ENCODE results near the gene AARS2. TPM values are rescaled to one million over a fixed set of nuclear protein-coding genes. Genes with fewer than 3 reads are reported as not detected.

AARS2 gene
- total RNA-seq, 1 experiment from 2014 or later: 11.6 TPM

GRCh38 chr6:44272999-44273566 lies 40.1 kb downstream of the AARS2 start:
- POLR2A ChIA-PET (ENCODE audit: unreplicated experiment): no interaction called here

GRCh38 chr6:44272529-44272928 lies 40.6 kb downstream of the AARS2 start:
- Histone ChIP-seq H3K4me2 (no peak overlapping the region), H2AFZ (no peak overlapping the region), H3K4me3 (no peak overlapping the region), H3K27ac (no peak overlapping the region), H3K79me2 (ENCODE audit: low read depth) (no peaks in the 10 kb centered on the region), H3K27me3 (ENCODE audit: insufficient read depth, low read depth) (no peaks in the 10 kb centered on the region; the same call in 1 of the 2 replicates), H3K36me3 (ENCODE audit: low read depth) (no peaks in the 10 kb centered on the region), H3K4me1 (replicated peaks; ENCODE audit: insufficient read depth) (no peaks in the 10 kb centered on the region), H3K9me2 (ENCODE audit: insufficient read depth) (no peaks in the 10 kb centered on the region), H4K20me1 (ENCODE audit: insufficient read depth) (no peaks in the 10 kb centered on the region), H3K9me3 (ENCODE audit: insufficient read depth, low read depth) (no peaks in the 10 kb centered on the region), H3F3A (ENCODE audit: insufficient read depth, low read depth) (peaks cover 12% of the 10 kb centered on the region; the same call in 1 of the 2 replicates)
- POLR2A ChIA-PET (ENCODE audit: unreplicated experiment): no interaction called here
- CTCF ChIA-PET: no interaction called here
- TF ChIP-seq CTCF (conservative IDR thresholded peaks at IDR 0.05) (no peak), EZH2 (IDR thresholded peaks at IDR 0.05; ENCODE audit: low read depth) (no peak)
- intact Hi-C loops (cut with micrococcal nuclease; ENCODE audit: unreplicated experiment): no loop called here
- no TSS peak for BruUV-seq (replicated peaks)
- no peak for DNase-seq

More at GRCh38 chr6:44272999-44273566, 40.1 kb downstream of the AARS2 start:
- Histone ChIP-seq H2AFZ (no peak overlapping the region), H4K20me1 (ENCODE audit: insufficient read depth) (no peaks in the 10 kb centered on the region), H3K4me3 (no peak overlapping the region), H3K4me2 (no peak overlapping the region), H3K4me1 (replicated peaks; ENCODE audit: insufficient read depth) (no peaks in the 10 kb centered on the region), H3K79me2 (ENCODE audit: low read depth) (no peaks in the 10 kb centered on the region), H3K27me3 (ENCODE audit: insufficient read depth, low read depth) (no peaks in the 10 kb centered on the region; the same call in 1 of the 2 replicates), H3K9me2 (ENCODE audit: insufficient read depth) (no peaks in the 10 kb centered on the region), H3K36me3 (ENCODE audit: low read depth) (no peaks in the 10 kb centered on the region), H3K9me3 (ENCODE audit: insufficient read depth, low read depth) (no peaks in the 10 kb centered on the region), H3K27ac (no peak overlapping the region), H3F3A (ENCODE audit: insufficient read depth, low read depth) (peaks cover 12% of the 10 kb centered on the region; the same call in 1 of the 2 replicates)
- BruUV-seq (replicated peaks): no TSS peak
- no peak for DNase-seq
- TF ChIP-seq EZH2 (IDR thresholded peaks at IDR 0.05; ENCODE audit: low read depth) (no peak), CTCF (conservative IDR thresholded peaks at IDR 0.05) (no peak)
- intact Hi-C loops (cut with micrococcal nuclease; ENCODE audit: unreplicated experiment): no loop called here
- CTCF ChIA-PET: no interaction called here

GRCh38 chr6:44271914-44272313 lies 41.2 kb downstream of the AARS2 start:
- Histone ChIP-seq H3K4me1 (replicated peaks; ENCODE audit: insufficient read depth) (no peaks in the 10 kb centered on the region), H3K79me2 (ENCODE audit: low read depth) (no peaks in the 10 kb centered on the region), H3K27me3 (ENCODE audit: insufficient read depth, low read depth) (no peaks in the 10 kb centered on the region; the same call in 1 of the 2 replicates), H3K36me3 (ENCODE audit: low read depth) (no peaks in the 10 kb centered on the region), H3K27ac (no peak overlapping the region), H3K4me2 (no peak overlapping the region), H4K20me1 (ENCODE audit: insufficient read depth) (no peaks in the 10 kb centered on the region), H3K4me3 (no peak overlapping the region), H3F3A (ENCODE audit: insufficient read depth, low read depth) (peaks cover 12% of the 10 kb centered on the region; the same call in 1 of the 2 replicates), H2AFZ (no peak overlapping the region), H3K9me3 (ENCODE audit: insufficient read depth, low read depth) (no peaks in the 10 kb centered on the region), H3K9me2 (ENCODE audit: insufficient read depth) (no peaks in the 10 kb centered on the region)
- ChIA-PET POLR2A (ENCODE audit: unreplicated experiment) (no interaction called here), CTCF (no interaction called here)
- no peak for DNase-seq
- intact Hi-C loops (cut with micrococcal nuclease; ENCODE audit: unreplicated experiment): no loop called here
- no TSS peak for BruUV-seq (replicated peaks)
- no peak for TF ChIP-seq EZH2 (IDR thresholded peaks at IDR 0.05; ENCODE audit: low read depth)
- TF ChIP-seq CTCF (conservative IDR thresholded peaks at IDR 0.05): no peak
